NCI-H2196 (cell line): ENCODE data around the gene MET.
A peak's percentile ranks its signal among the peaks of the same experiment; 100 is the strongest.
"Not testable (repeated sequence)": the region's sequence is repeated elsewhere in the genome, so short reads cannot be mapped to it uniquely, and the experiment has no call there.

Experiments
- DNase-seq: peaks from one replicate; lab custom pipeline; 2025; ENCODE audit not compliant: unreplicated experiment; lab: John Stamatoyannopoulos, UW

MET gene

GRCh38 chr7:116726713-116727431 lies 54.9 kb downstream of the MET start:
- DNase-seq: no peak

- no peak for DNase-seq
Observed at GRCh38 chr7:116727432-116728009, 55.5 kb downstream of the MET start.

- no peak for DNase-seq
Observed at GRCh38 chr7:116728413-116728812, 56.4 kb downstream of the MET start.

- DNase-seq: peak; percentile 57
Observed at GRCh38 chr7:116730097-116731022, 58.4 kb downstream of the MET start.

GRCh38 chr7:116731023-116731395 lies 59.0 kb downstream of the MET start:
- DNase-seq: no peak

- DNase-seq: no peak
Observed at GRCh38 chr7:116731445-116732335, 59.7 kb downstream of the MET start.

- no peak for DNase-seq
Observed at GRCh38 chr7:116732788-116733694, 61.0 kb downstream of the MET start.

GRCh38 chr7:116733924-116734580 lies 62.1 kb downstream of the MET start:
- no peak for DNase-seq

- DNase-seq: no peak
Observed at GRCh38 chr7:116734710-116735109, 62.7 kb downstream of the MET start.

GRCh38 chr7:116736927-116737715 lies 65.1 kb downstream of the MET start:
- no peak for DNase-seq

- no peak for DNase-seq
Observed at GRCh38 chr7:116738378-116738777, 66.4 kb downstream of the MET start.

- no peak for DNase-seq
Observed at GRCh38 chr7:116739307-116739706, 67.3 kb downstream of the MET start.

- no peak for DNase-seq
Observed at GRCh38 chr7:116740231-116740630, 68.2 kb downstream of the MET start.

GRCh38 chr7:116740755-116741462 lies 68.9 kb downstream of the MET start:
- no peak for DNase-seq

GRCh38 chr7:116741625-116742316 lies 69.8 kb downstream of the MET start:
- DNase-seq: no peak

- DNase-seq: no peak
Observed at GRCh38 chr7:116742641-116743040, 70.6 kb downstream of the MET start.

- not testable (repeated sequence) for DNase-seq
Observed at GRCh38 chr7:116743835-116744234, 71.8 kb downstream of the MET start.
